SK-N-SH (cell line): ENCODE results near the gene TXNRD2. TPM values are rescaled to one million over a fixed set of nuclear protein-coding genes. Genes with fewer than 3 reads are reported as not detected.
"Not testable (repeated sequence)": the region's sequence is repeated elsewhere in the genome, so short reads cannot be mapped to it uniquely, and the experiment has no call there.

Experiments used
- CTCF ChIA-PET: fragments of 300-600, 350-600 bp; formaldehyde crosslinking; extraction: SDS; loops from one replicate; lab custom pipeline; 2021; lab: Yijun Ruan, JAX
- POLR2A ChIA-PET: fragments of 350-600 bp; sonication (Branson Sonifier 250); formaldehyde crosslinking; extraction: SDS; loops from one replicate; lab custom pipeline; 2020; ENCODE audit warnings: antibody characterized with exemption, inconsistent platforms; lab: Yijun Ruan, JAX
- DNase-seq: peaks from one replicate; pipeline ENCODE4 v3.0.0; 2012
- H2AFZ ChIP-seq: fragments of 200-600 bp; sonication (generic); 2 replicates; pipeline ENCODE4 v1.8.1; 2016; ENCODE audit warnings: antibody characterized with exemption, mild to moderate bottlenecking, low read depth
- H3F3A ChIP-seq: fragments of 200-600 bp; sonication (generic); replicated peaks from 2 replicates; pipeline ENCODE3; 2016; ENCODE audit warnings: antibody characterized with exemption, mild to moderate bottlenecking; ENCODE audit not compliant: insufficient read depth
- H3K27ac ChIP-seq, 2 experiments: fragments of 200-500 bp in 1 of 2; fragments of 200-600 bp in 1 of 2; sonication (Bioruptor generic) in 1 of 2; sonication (generic), shearing (Covaris generic) in 1 of 2; 2 replicates each; pipeline versions ENCODE4 v1.5.1 to v1.6.1; 2014 to 2016; ENCODE audit warnings: low read depth in 2 of 2, inconsistent platforms in 1 of 2, low read length in 1 of 2, mild to moderate bottlenecking in 1 of 2, mixed read lengths in 1 of 2
- H3K27me3 ChIP-seq: fragments of 200-600 bp; sonication (generic), shearing (Covaris generic); 2 replicates; pipeline ENCODE4 v1.6.1; 2016; ENCODE audit warnings: mixed run types; ENCODE audit not compliant: insufficient read depth
- H3K36me3 ChIP-seq, 2 experiments: fragments of 200-500 bp in 1 of 2; fragments of 200-600 bp in 1 of 2; sonication (Bioruptor generic) in 1 of 2; sonication (generic) in 1 of 2; replicated peaks in 1 of 2; 2 replicates each; pipeline versions ENCODE3 to v1.5.1; 2014 to 2016; ENCODE audit warnings: low read length in 1 of 2, mild to moderate bottlenecking in 1 of 2; ENCODE audit not compliant: insufficient read depth in 2 of 2, control insufficient read depth in 1 of 2
- H3K4me1 ChIP-seq, 2 experiments: fragments of 200-500 bp in 1 of 2; fragments of 200-600 bp in 1 of 2; sonication (Bioruptor generic) in 1 of 2; sonication (generic), shearing (Covaris generic) in 1 of 2; 2 replicates each; pipeline versions ENCODE4 v1.5.1 to v1.6.1; 2014 to 2016; ENCODE audit warnings: low read depth in 1 of 2, low read length in 1 of 2, mixed run types in 1 of 2; ENCODE audit not compliant: insufficient read depth in 2 of 2, control insufficient read depth in 1 of 2
- H3K4me2 ChIP-seq: fragments of 200-600 bp; sonication (generic), shearing (Covaris generic); 2 replicates; pipeline ENCODE4 v1.6.1; 2017; ENCODE audit warnings: mixed run types
- H3K4me3 ChIP-seq, 2 experiments: fragments of 200-500 bp in 1 of 2; fragments of 200-600 bp in 1 of 2; sonication (Bioruptor generic) in 1 of 2; sonication (generic), shearing (Covaris generic) in 1 of 2; 2 replicates each; pipeline versions ENCODE4 v1.5.1 to v1.8.1; 2014 to 2016; ENCODE audit warnings: low read depth in 2 of 2, inconsistent platforms in 1 of 2, low read length in 1 of 2, mild to moderate bottlenecking in 1 of 2, mixed read lengths in 1 of 2, moderate library complexity in 1 of 2
- H3K79me2 ChIP-seq: fragments of 200-600 bp; sonication (generic); 2 replicates; pipeline ENCODE4 v1.8.1; 2017; ENCODE audit warnings: mild to moderate bottlenecking; ENCODE audit not compliant: insufficient read depth
- H3K9ac ChIP-seq: fragments of 200-600 bp; sonication (generic); 2 replicates; pipeline ENCODE4 v1.6.1; 2017; ENCODE audit warnings: mixed run types
- H3K9me2 ChIP-seq: fragments of 200-600 bp; sonication (generic); 2 replicates; pipeline ENCODE4 v1.6.1; 2017; ENCODE audit warnings: mixed run types
- H3K9me3 ChIP-seq: fragments of 200-600 bp; sonication (generic); 2 replicates; pipeline ENCODE4 v1.6.1; 2017; ENCODE audit warnings: mixed run types, mild to moderate bottlenecking, moderate library complexity
- H4K20me1 ChIP-seq: fragments of 200-600 bp; sonication (generic); 2 replicates; pipeline ENCODE4 v1.6.1; 2017; ENCODE audit warnings: mild to moderate bottlenecking, mixed run types; ENCODE audit not compliant: insufficient read depth
- CHD2 ChIP-seq: fragments of 150-350 bp; IDR thresholded peaks from 2 replicates; pipeline ENCODE4 v1.6.1; 2018; ENCODE audit warnings: low read length; ENCODE audit not compliant: partially characterized antibody
- ELF1 ChIP-seq: IDR thresholded peaks from 2 replicates; pipeline ENCODE4 v1.4.0; 2012
- FOXJ3 ChIP-seq: sonication (generic); formaldehyde crosslinking; IDR thresholded peaks from 2 replicates; pipeline ENCODE4 v1.5.1; 2020; ENCODE audit warnings: mild to moderate bottlenecking, missing genetic modification reagents
- GABPA ChIP-seq: IDR thresholded peaks from 2 replicates; pipeline ENCODE4 v1.4.0; 2012; ENCODE audit warnings: low read depth, mild to moderate bottlenecking
- JUND ChIP-seq: IDR thresholded peaks from 2 replicates; pipeline ENCODE4 v1.4.0; 2012
- POLR2AphosphoS5 ChIP-seq: IDR thresholded peaks from 2 replicates; pipeline ENCODE4 v1.6.1; 2012; ENCODE audit warnings: low read depth, low read length
- RAD21 ChIP-seq: IDR thresholded peaks from 2 replicates; pipeline ENCODE4 v1.6.1; 2012; ENCODE audit warnings: mild to moderate bottlenecking, low read length
- RCOR1 ChIP-seq: fragments of 150-350 bp; IDR thresholded peaks from 2 replicates; pipeline ENCODE4 v1.6.1; 2017; ENCODE audit warnings: antibody characterized with exemption, low read length
- SIN3A ChIP-seq: IDR thresholded peaks from 2 replicates; pipeline ENCODE4 v1.6.1; 2012; ENCODE audit warnings: low read depth, mild to moderate bottlenecking, low read length, moderate library complexity, borderline replicate concordance
- TCF12 ChIP-seq: IDR thresholded peaks from 2 replicates; pipeline ENCODE4 v1.4.0; 2012
- USF2 ChIP-seq: fragments of 150-350 bp; IDR thresholded peaks from 2 replicates; pipeline ENCODE4 v1.6.1; 2017; ENCODE audit warnings: antibody characterized with exemption, low read length, low read depth, borderline replicate concordance
- YY1 ChIP-seq: IDR thresholded peaks from 2 replicates; pipeline ENCODE4 v1.4.0; 2012; ENCODE audit warnings: low read depth, mild to moderate bottlenecking
- ZBTB33 ChIP-seq: IDR thresholded peaks from 2 replicates; pipeline ENCODE4 v1.4.0; 2012; ENCODE audit warnings: low read depth, borderline replicate concordance
- WGBS: methylation state at CpG from one replicate; pipeline ENCODE4 v1.1.6; 2017; ENCODE audit warnings: low lambda C conversion rate; 5-methylcytosine and 5-hydroxymethylcytosine counted together
- polyA plus RNA-seq, 3 experiments: library from polyadenylated mRNA; depleted of rRNA; stranded (reverse); fragments of >200 nt; gene quantifications; 2 replicates each; pipeline ENCODE4 v1.2.3, GENCODE V29; 2012
- TF ChIP-seq, protein P1 (sequence below): fragments of 150-350 bp; IDR thresholded peaks from 2 replicates; pipeline ENCODE4 v1.6.1; 2016; ENCODE audit warnings: mild to moderate bottlenecking, low read depth, low read length
- TF ChIP-seq, protein P2 (sequence below): IDR thresholded peaks from 2 replicates; pipeline ENCODE4; 2012

The TXNRD2 gene
- polyA plus RNA-seq, 1 of the 3 experiments (the other 2 are of a cell fraction) = 34.7 TPM

DNA sequence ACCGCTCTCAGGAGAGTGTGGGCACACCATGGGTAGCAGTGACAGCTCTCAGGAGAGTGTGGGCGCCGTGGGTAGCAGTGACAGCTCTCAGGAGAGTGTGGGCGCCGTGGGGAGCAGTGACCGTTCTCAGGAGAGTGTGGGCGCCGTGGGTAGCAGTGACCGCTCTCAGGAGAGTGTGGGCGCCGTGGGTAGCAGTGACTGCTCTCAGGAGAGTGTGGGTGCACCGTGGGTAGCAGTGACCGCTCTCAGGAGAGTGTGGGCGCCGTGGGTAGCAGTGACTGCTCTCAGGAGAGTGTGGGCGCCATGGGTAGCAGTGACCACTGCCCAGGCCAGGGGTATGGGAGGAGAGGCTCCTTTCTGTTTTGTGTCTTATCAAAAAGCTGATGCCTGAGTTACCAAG lies 33.7 kb downstream of the TXNRD2 start:
- H3K36me3 ChIP-seq, H3K27ac ChIP-seq, DNase-seq, POLR2A ChIA-PET, H3K4me2 ChIP-seq, H3K4me3 ChIP-seq, H4K20me1 ChIP-seq, H3K9me3 ChIP-seq, H3K79me2 ChIP-seq, H3K27me3 ChIP-seq, H3K9ac ChIP-seq, H3F3A ChIP-seq, H2AFZ ChIP-seq, H3K9me2 ChIP-seq: not testable (repeated sequence)
- CTCF ChIA-PET = interaction anchor here (0.6 to 1.4 kb wide), 3 partner anchors 178 to 412 kb away, joined by 3 to 14 read pairs (median 3); no protein-coding TSS in a partner anchor
- peaks cover 0 to 28% of the 10 kb centered on the region in 2 experiments; a peak in 2 of 4 replicates for H3K4me1 ChIP-seq
- WGBS = 89% methylated on average over 15 of the region's 16 CpGs

DNA sequence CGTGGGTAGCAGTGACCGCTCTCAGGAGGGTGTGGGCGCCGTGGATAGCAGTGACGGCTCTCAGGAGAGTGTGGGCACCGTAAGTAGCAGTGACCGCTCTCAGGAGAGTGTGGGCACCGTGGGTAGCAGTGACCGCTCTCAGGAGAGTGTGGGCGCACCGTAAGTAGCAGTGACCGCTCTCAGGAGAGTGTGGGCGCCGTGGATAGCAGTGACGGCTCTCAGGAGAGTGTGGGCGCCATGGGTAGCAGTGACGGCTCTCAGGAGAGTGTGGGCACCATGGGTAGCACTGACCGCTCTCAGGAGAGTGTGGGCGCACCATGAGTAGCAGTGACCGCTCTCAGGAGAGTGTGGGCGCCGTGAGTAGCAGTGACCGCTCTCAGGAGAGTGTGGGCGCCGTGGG lies 34.8 kb downstream of the TXNRD2 start:
- H3K9me3 ChIP-seq, H3K27me3 ChIP-seq, H2AFZ ChIP-seq, H3K36me3 ChIP-seq, H3F3A ChIP-seq, H3K4me3 ChIP-seq, DNase-seq, H3K9me2 ChIP-seq, H4K20me1 ChIP-seq, H3K9ac ChIP-seq, POLR2A ChIA-PET, H3K79me2 ChIP-seq, H3K4me2 ChIP-seq, H3K27ac ChIP-seq: not testable (repeated sequence)
- CTCF ChIA-PET = interaction anchor here (1.4 to 6.9 kb wide), 4 partner anchors 10 to 176 kb away, joined by 3 to 116 read pairs (median 10); no protein-coding TSS in a partner anchor
- H3K4me1 ChIP-seq = peaks cover 0 to 36% of the 10 kb centered on the region in 2 experiments; a peak in 3 of 4 replicates
- 92% methylated on average over 23 of the region's 25 CpGs for WGBS

DNA sequence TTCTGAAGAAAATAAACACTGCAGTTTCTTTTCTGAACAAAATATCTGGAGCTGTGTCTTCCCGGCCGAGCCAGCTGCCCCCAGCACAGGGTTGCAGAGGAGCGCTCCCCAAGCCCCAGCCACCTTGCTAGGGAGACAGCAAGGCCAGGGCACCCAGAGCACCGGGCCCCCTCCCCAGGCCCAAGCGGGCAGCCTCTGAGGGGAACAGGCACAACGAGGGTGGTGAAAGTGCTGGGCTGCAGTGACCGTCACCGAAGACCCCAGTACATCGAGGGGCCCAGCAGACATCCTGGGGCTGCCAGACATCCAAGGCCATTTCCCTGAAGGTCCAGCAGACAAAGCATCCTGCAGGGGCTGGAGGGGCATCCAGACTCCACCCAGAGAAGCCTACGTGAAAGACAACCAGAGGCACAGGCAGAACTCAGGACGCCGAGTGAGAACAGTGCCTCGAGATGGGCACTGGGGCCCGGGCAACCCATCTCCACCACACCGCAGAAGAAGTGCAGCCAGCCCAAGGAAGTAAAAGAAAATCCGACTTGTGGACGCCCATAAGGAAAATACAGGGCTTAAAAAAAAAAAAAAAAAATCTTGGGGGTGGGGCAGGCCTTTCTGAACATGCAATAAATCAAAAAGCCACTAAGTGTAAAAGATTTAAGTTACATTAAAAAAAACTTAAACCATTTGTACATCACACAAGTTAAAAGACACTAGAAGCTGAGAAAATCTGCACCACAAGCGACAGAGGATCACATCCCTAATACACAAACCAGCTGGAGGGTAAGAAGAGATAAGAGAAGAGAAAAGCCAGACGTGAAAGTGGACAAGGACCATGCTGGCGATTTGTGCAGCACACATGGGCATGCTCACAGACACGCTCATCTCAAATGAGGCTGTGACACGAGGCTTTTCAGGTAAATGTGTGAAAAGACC lies 36.0 kb downstream of the TXNRD2 start:
- Histone ChIP-seq H3K27ac (peak overlapping the region in 1 of 2 experiments; percentile 66; a peak in 2 of 4 replicates), H2AFZ (no peak overlapping the region), H3K9me2 (no peaks in the 10 kb centered on the region), H3K79me2 (no peaks in the 10 kb centered on the region), H3K4me2 (no peak overlapping the region), H3K27me3 (no peaks in the 10 kb centered on the region), H3K9me3 (no peaks in the 10 kb centered on the region), H3K36me3 (no peaks in the 10 kb centered on the region), H4K20me1 (no peaks in the 10 kb centered on the region), H3K4me1 (peaks cover 0 to 36% of the 10 kb centered on the region in 2 experiments; a peak in 3 of 4 replicates), H3K4me3 (no peak overlapping the region), H3K9ac (no peak overlapping the region), H3F3A (no peaks in the 10 kb centered on the region)
- DNase-seq = peak; percentile 86
- WGBS = 82% methylated on average over 15 of the region's 22 CpGs
- ChIA-PET POLR2A (interaction anchor here (0.7 to 0.9 kb wide), 3 partner anchors 93 to 175 kb away, joined by 3 to 4 read pairs (median 3); no protein-coding TSS in a partner anchor), CTCF (interaction anchor here (0.7 to 6.9 kb wide), 11 partner anchors 8 to 175 kb away, joined by 3 to 116 read pairs (median 3); no protein-coding TSS in a partner anchor)
- TF ChIP-seq, protein P1, sequence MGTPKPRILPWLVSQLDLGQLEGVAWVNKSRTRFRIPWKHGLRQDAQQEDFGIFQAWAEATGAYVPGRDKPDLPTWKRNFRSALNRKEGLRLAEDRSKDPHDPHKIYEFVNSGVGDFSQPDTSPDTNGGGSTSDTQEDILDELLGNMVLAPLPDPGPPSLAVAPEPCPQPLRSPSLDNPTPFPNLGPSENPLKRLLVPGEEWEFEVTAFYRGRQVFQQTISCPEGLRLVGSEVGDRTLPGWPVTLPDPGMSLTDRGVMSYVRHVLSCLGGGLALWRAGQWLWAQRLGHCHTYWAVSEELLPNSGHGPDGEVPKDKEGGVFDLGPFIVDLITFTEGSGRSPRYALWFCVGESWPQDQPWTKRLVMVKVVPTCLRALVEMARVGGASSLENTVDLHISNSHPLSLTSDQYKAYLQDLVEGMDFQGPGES = no peak
- TF ChIP-seq RCOR1 (peak; percentile 81), YY1 (no peak), ELF1 (no peak), JUND (no peak), CHD2 (peak; percentile 67), GABPA (no peak), ZBTB33 (no peak), USF2 (no peak), RAD21 (peak; percentile 24), FOXJ3 (CRISPR knock-in tag) (peak; percentile 80), TCF12 (no peak; the same call in 1 of the 2 replicates), POLR2AphosphoS5 (0 out of 2 replicates have a peak, but pooled peaks have one; percentile 20), SIN3A (no peak)
- TF ChIP-seq, protein P2, sequence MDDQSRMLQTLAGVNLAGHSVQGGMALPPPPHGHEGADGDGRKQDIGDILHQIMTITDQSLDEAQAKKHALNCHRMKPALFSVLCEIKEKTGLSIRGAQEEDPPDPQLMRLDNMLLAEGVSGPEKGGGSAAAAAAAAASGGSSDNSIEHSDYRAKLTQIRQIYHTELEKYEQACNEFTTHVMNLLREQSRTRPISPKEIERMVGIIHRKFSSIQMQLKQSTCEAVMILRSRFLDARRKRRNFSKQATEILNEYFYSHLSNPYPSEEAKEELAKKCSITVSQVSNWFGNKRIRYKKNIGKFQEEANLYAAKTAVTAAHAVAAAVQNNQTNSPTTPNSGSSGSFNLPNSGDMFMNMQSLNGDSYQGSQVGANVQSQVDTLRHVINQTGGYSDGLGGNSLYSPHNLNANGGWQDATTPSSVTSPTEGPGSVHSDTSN = no peak
